GM12801 (cell line): Measurements from ENCODE around the gene IKZF2.

Source experiments
- TF ChIP-seq, protein P1 (sequence below): IDR thresholded peaks from one replicate; pipeline ENCODE4 v1.5.1; 2011; ENCODE audit warnings: control low read depth; ENCODE audit not compliant: insufficient read length; ENCODE audit errors: extremely low read depth

IKZF2 gene

DNA sequence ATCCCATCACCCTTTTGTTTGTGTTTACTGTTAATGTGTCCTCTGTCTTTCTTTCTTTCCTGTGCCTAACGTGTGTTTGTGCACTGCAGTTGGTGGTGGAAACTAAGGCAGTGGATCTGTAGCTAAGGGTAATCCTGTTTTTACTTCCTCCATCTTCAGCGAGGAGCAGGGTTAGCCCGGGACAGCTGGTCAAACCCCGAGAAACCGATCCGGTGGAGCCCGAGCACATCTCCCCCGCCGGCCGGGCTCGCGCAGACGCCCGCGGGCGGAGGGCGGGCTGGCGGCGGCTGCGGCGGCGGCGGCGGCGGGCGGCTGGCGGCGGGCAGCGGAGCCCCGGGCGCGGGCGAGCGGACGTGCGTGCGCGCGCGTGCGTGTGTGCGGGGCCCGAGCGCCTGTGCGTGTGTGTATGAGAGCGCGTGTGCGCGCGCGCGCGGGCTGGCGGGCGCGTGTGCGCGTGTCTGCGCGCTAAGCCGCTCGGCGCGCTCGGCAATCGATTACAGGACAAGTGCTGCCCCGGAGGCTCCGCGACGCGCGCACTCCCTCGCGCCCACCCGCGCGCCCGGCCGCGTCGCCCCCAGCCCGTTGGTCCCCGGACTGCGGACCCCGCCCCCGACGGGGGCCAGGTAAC, at the start of gene IKZF2:
Gene IKZF2 (minus strand): TSS at position 176 of the 628 bp plus-strand sequence. CDS start 2,983 bp downstream, outside the sequence.
- TF ChIP-seq, protein P1, sequence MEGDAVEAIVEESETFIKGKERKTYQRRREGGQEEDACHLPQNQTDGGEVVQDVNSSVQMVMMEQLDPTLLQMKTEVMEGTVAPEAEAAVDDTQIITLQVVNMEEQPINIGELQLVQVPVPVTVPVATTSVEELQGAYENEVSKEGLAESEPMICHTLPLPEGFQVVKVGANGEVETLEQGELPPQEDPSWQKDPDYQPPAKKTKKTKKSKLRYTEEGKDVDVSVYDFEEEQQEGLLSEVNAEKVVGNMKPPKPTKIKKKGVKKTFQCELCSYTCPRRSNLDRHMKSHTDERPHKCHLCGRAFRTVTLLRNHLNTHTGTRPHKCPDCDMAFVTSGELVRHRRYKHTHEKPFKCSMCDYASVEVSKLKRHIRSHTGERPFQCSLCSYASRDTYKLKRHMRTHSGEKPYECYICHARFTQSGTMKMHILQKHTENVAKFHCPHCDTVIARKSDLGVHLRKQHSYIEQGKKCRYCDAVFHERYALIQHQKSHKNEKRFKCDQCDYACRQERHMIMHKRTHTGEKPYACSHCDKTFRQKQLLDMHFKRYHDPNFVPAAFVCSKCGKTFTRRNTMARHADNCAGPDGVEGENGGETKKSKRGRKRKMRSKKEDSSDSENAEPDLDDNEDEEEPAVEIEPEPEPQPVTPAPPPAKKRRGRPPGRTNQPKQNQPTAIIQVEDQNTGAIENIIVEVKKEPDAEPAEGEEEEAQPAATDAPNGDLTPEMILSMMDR = no peak

DNA sequence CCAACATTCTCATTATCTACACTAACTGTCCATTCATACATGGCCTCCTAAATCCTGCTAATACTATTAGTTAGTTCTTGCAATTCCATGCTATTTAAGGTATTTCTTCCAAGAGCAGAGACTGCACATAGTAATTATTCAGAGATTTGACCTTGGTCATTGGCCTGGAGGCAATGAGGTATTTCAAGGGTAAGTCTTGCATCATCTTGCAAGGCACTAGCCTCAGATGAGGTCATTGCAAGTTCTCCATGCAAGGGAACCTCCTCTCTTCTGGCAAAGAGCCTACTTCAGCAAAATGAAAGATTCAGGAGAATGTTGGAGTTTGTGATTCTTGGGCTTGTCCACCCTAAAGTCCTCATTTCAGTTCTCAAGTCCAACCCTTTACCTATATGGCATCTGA, 48.5 kb upstream of the IKZF2 start:
- TF ChIP-seq, protein P1 = no peak

DNA sequence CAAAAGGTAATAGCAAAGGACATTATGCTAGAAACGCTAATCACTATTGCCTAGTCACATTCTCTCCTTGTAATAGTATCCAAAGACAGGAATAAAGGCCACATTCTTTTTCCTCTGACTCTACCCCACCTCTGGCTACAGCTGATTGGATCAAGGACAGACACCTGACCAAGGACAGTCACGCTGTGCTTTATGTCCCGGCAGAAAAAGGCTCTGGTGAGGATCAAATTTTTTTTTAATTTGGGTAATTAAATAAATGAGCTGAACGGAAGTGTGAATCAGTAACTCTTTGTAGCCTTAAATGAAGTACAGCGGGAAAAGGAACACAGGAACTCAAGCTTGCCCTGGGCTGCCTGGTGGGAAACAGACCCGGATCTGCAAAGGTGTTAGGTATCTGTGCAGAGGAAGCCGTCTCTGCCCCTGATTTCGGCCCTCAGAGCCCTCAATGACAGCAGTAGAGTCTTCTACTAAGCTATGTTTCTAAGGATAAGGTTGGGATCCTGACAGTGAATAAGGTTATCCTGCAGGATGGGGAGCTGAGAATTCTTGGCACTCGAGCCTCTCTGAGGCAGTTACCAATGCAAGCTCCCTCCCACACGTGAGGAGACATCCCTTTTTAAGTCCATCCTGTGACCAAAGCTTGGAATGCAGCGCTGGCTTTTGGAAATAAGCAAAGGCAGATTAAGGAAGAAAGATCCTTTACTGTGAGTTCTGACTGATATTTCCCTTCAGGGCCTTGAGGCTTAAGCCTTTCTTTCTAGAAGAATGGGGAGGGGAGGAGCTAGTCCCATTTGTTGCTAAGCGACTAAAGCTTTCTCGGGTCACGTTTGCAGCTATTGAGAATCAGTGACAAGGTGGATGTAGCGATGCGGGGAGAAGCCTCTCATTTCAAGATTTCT, 37.8 kb upstream of the IKZF2 start:
- TF ChIP-seq, protein P1 = no peak

DNA sequence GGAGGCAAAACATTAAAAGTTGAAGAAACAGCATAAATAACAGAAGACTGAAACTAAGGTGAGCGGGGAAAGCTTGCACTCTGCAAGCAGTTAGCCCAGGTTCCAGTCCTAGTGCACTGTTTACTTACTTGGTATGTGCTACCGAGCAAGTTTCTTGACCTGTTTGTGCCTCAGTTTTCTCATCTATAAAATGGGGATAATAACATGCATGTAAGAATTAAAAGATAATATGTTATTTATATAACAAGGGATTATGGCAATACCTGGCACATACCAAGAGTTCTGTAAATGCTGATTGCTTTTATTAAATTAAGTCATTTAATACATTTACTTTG, 37.1 kb upstream of the IKZF2 start:
- TF ChIP-seq, protein P1 = no peak

DNA sequence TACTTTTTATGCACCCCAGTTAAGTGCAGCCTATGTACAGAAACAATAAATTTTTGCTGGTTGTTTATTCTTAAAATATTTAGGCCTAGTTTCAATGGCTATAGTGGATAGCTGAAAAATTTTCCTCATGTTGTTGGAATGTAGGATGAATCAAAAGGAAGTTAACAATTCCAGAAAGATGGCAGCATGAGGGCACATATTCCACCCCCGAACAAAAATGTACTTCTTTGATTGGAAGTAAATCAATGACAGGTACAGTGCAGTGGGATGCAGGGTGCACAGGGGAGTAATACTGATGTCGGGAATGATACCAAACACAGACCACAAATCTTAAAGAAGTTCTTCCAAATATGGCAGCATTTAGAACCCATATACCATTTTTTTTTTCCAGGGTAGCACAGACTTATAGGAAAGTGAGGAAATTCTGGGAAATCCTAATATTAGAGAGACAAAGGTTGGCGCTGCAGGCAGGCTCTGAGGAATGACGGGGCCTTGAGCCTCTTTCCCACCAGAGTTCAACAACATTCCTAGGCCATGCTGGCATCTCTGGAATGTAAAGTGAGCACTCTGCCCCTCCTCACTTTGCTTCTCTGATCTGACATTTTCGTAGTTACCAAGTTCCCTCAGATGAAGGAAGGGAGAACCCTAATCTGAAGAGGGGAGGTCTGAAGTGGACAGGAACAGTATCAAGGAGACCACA, 36.6 kb upstream of the IKZF2 start:
- TF ChIP-seq, protein P1 = no peak

DNA sequence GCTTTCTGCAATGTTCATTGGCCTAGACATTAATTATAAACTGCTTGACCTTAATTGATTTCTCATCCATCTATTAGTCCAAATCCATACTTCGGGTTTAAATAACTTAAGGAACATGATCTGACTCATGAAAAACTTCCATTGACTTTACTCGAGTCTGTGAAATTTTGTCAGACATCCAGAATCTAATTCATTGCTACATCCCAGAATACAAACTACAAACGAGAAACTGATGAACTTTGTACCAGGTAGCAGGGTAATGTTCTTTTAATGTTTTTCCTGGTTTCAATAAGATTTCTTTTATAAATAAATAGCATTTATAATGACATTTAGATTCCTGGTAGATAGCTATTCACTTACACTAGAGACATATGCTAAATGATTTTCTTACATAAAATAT, 36.0 kb upstream of the IKZF2 start:
- TF ChIP-seq, protein P1 = no peak

DNA sequence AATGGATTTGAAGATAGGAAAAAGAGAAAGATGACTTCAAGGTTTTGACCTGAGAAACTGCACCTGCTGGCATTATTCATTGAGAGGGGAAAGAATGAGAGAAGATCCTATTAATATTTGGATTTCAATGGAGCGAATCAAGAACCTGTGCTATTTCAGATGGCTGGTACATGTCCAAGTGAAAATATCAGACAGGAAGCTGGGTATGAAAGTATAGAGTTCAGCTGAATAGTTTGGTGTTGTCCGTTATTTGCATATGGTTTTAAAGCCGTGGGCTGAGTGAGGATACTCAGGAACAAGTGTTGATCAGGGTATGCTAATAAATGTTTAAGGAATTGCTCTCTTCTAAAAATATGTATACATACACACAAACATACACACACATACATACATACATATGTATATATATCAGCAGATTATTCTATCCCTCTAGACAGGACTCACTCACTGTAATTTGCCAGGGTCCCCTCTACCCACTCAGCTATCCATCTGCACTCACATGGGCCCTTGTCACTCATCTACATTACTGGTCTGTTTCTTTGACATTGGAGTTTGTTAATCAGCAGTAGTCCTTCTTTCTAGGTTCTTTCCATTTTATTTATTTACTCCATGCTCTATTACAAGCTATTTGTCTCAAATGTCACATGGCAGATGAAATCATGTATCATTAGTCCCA, 33.9 kb upstream of the IKZF2 start:
- TF ChIP-seq, protein P1 = no peak
